SK-N-MC (cell line): Measurements from ENCODE around the gene TBC1D3B.

Experiments
- DNase-seq: peaks from one replicate; pipeline ENCODE4 v3.0.0-alpha.2; 2011; ENCODE audit warnings: low read depth, low spot score
- H3K27ac ChIP-seq: fragments of 200-600 bp; sonication (generic); 2 replicates; pipeline ENCODE4 v1.5.1; 2016; ENCODE audit warnings: mixed run types
- H3K36me3 ChIP-seq: fragments of 200-600 bp; sonication (generic); 2 replicates; pipeline ENCODE4 v1.6.1; 2017; ENCODE audit warnings: antibody characterized with exemption, low read length, mixed read lengths; ENCODE audit not compliant: insufficient read depth
- H3K4me3 ChIP-seq: fragments of 200-600 bp; sonication (generic); 2 replicates; pipeline ENCODE4 v1.5.1; 2016
- H3K9ac ChIP-seq: fragments of 200-600 bp; sonication (generic); 2 replicates; pipeline ENCODE4 v1.8.0; 2017; ENCODE audit warnings: mixed run types, mixed read lengths; ENCODE audit not compliant: insufficient read length
- H3K9me3 ChIP-seq: fragments of 200-600 bp; sonication (generic); 2 replicates; pipeline ENCODE4 v1.6.1; 2017; ENCODE audit warnings: low read depth, mild to moderate bottlenecking, antibody characterized with exemption, low read length, moderate library complexity, mixed read lengths
- EZH2 ChIP-seq: fragments of 200-600 bp; sonication (generic); IDR thresholded peaks from one replicate; pipeline ENCODE4 v1.6.1; 2017; ENCODE audit warnings: antibody characterized with exemption
- FOXP2 ChIP-seq: optimal IDR thresholded peaks from 2 replicates; pipeline ENCODE3; 2011; ENCODE audit warnings: mild to moderate bottlenecking, moderate library complexity; ENCODE audit not compliant: insufficient read depth; ENCODE audit errors: extremely low read length, control extremely low read depth
- POLR2AphosphoS5 ChIP-seq: IDR thresholded peaks from 2 replicates; pipeline ENCODE4 v1.6.1; 2012; ENCODE audit warnings: mild to moderate bottlenecking, low read depth, low read length, borderline replicate concordance

Gene TBC1D3B

DNA sequence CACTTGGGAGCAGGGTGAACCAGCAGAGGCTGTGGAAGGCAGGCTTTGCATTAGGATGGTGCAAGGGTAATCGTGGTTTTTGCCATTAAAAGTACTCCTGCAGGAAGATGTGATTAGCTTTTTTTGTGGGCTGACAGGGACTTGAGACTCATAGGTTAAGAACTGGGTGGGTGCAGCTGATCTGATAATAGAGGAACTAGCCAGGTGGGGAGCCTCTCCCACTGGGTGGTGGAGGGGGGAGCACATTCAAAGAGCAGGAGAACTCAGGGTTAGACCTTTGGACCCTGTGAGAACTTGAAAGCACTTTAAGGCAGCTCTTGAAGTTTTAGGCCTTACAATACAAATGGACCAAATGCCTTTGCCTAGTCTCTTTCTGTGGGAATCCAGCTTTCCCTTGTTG is 40.4 kb downstream of the TBC1D3B start:
- DNase-seq = no peak
- Histone ChIP-seq H3K4me3 (no peak overlapping the region), H3K9ac (no peak overlapping the region), H3K9me3 (no peaks in the 10 kb centered on the region), H3K27ac (no peak overlapping the region), H3K36me3 (no peaks in the 10 kb centered on the region)
- TF ChIP-seq FOXP2 (no peak), POLR2AphosphoS5 (no peak), EZH2 (no peak)

DNA sequence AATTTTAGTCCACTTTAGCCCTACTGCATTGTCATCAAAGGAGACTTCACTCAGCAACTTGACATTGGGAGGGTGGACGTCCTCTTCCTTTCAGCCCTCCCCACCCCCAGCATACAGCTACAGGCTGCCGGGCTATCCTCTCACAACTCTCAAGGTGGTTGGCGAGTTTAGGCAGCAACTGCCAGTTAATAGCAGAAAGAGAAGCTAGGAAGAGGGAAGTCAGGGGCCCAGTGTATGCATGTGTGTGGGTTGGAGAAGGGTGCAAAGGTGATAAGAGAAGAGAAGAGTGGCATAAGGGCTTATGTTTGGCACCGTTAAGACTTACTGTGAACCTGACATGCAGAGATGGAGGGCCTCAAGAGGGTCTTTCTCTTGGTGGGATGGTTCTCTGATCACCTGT is 41.0 kb downstream of the TBC1D3B start:
- H3K9me3 ChIP-seq = no peaks in the 10 kb centered on the region
- no peak overlapping the region for H3K9ac ChIP-seq
- no peak for DNase-seq
- TF ChIP-seq FOXP2 = no peak
- TF ChIP-seq POLR2AphosphoS5 = no peak
- no peak for TF ChIP-seq EZH2
- no peak overlapping the region for H3K27ac ChIP-seq
- H3K4me3 ChIP-seq = no peak overlapping the region
- no peaks in the 10 kb centered on the region for H3K36me3 ChIP-seq

DNA sequence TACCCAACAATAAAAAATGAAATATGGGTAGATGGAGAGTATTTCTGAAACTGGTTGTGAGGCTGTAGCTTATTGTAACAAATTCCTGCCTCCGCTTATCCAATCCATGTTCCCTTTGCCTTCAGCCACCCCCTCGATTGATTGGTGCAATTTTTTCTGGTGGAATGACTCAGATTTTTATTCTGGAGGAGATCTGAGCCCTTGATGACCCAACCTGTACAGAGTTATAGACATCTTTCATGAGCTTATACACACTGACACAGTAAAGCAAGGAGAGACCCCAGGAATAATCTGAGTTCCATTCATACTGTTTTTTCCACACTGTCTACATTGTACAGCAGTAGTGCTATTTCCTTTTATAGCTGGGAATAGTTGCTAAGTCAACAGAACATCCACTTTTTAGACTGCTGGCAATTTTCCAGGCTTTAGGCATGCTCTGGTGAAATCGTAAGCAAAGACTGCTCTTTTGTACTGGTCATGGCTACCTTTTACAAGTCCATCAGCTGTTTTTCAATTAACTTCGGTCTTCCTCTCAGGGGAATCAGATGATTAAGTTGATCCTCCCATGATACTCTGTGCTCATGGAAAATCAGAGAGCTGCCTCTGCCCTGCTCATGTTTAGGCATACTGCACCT is 42.7 kb downstream of the TBC1D3B start:
- H3K9ac ChIP-seq = no peak overlapping the region
- no peaks in the 10 kb centered on the region for H3K9me3 ChIP-seq
- no peaks in the 10 kb centered on the region for H3K36me3 ChIP-seq
- H3K27ac ChIP-seq = no peak overlapping the region
- no peak overlapping the region for H3K4me3 ChIP-seq
- peak; percentile 20 for DNase-seq
- TF ChIP-seq POLR2AphosphoS5 = no peak
- TF ChIP-seq FOXP2 = no peak
- no peak for TF ChIP-seq EZH2

DNA sequence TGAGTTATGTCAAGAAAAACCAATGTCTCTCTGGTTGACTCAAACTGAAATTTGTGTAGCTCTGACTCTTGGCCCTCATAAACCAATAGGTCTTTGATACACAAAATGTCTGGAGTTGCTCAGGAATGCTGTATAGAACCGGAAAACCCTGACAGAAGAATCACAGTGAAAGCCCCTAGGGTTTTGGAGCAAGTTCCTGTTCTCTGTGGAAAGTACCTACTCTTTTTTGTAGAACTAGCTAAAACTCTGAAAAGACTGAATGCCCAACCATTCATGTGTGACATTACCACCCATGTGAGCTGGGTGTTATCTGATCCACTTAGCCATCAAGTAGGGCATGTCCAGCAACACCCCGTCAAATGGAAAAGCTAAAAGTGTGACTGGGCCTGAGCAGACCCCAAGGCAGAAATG is 44.0 kb downstream of the TBC1D3B start:
- no peak for DNase-seq

DNA sequence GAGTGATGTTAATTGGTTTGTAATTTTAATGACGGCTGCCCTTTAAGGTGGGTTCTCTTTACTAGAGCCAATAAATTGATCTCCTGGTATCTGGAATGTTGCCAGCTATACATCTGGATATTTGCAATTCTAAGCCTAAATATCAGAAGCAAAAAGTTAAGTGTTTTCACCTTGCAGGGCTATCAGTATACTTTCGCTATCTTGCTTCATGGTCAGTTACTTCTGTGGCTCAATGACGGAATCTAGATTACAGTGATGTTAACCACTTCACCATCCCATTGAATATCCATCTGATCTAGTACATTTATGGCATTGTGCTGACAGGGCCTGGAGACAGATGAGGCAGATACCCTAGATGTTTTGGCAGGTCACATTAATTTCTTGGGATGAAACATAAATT is 44.5 kb downstream of the TBC1D3B start:
- Histone ChIP-seq H3K36me3 (no peaks in the 10 kb centered on the region), H3K9ac (no peak overlapping the region), H3K27ac (no peak overlapping the region), H3K4me3 (no peak overlapping the region), H3K9me3 (no peaks in the 10 kb centered on the region)
- no peak for TF ChIP-seq EZH2
- TF ChIP-seq POLR2AphosphoS5 = no peak
- TF ChIP-seq FOXP2 = no peak
- DNase-seq = no peak

More for the DNA sequence above, 44.0 kb downstream of the TBC1D3B start:
- H3K36me3 ChIP-seq = no peaks in the 10 kb centered on the region
- TF ChIP-seq POLR2AphosphoS5 = no peak
- TF ChIP-seq EZH2 = no peak
- TF ChIP-seq FOXP2 = no peak
- no peak overlapping the region for H3K4me3 ChIP-seq
- no peak overlapping the region for H3K9ac ChIP-seq
- no peak overlapping the region for H3K27ac ChIP-seq
- no peaks in the 10 kb centered on the region for H3K9me3 ChIP-seq

DNA sequence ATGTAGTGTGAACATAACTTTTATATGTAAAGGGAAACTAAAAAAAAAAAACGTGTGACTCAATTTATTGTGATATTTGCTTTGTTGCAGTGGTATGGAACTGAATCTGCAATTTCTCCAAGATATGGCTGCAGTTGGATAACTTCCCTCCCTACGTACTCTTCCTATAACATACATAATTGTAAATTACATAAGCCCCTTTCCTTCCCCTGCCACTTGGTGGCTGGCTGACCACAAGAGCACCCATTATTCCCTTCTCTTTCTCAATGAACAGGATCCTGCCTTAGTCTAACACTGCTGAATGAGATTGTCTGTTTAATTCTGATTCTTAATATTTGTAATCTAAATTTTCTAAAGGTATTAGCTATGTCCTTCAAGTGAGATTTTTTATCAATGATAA is 45.0 kb downstream of the TBC1D3B start:
- Histone ChIP-seq H3K36me3 (no peaks in the 10 kb centered on the region), H3K4me3 (no peak overlapping the region), H3K9me3 (no peaks in the 10 kb centered on the region), H3K9ac (no peak overlapping the region), H3K27ac (no peak overlapping the region)
- TF ChIP-seq POLR2AphosphoS5 (no peak), EZH2 (no peak), FOXP2 (no peak)
- DNase-seq = no peak

DNA sequence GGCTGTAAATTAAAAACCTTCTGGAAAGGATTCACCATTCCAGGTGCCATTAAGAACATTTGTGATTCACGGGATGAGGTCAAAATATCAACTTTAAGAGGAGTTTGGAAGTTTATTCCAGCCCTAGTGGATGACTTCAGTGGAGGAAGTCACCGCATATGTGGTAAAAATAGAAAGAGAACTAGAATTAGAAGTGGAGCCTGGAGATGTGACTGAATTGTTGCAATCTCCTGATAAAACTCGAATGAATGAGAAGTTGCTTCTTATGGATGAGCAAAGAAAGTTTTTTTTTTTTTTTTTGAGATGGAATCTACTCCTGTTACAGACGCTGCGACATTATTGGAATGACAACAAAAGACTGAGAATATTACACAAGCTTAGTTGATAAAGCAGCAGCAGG is 46.1 kb downstream of the TBC1D3B start:
- Histone ChIP-seq H3K4me3 (no peak overlapping the region), H3K36me3 (no peaks in the 10 kb centered on the region), H3K9ac (no peak overlapping the region), H3K9me3 (no peaks in the 10 kb centered on the region), H3K27ac (no peak overlapping the region)
- DNase-seq = no peak
- no peak for TF ChIP-seq FOXP2
- TF ChIP-seq EZH2 = no peak
- TF ChIP-seq POLR2AphosphoS5 = no peak

DNA sequence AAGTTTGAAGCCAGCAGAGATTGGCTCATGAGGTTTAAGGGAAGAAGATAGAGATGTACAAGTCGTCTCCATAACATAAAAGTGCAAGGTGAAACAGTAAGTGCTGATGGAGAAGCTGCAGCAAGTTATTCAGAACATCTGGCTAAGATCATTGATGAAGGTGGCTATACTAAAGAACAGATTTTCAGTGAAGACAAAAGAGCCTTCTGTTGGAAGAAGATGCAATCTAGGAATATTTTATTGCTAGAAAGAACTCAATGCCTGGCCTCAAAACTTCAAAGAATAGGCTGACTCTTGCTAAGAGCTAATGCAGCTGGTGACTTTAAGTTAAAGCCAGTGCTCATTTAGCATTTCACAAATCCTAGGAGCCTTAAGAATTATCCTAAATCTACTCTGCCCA is 46.8 kb downstream of the TBC1D3B start:
- no peak for DNase-seq
- TF ChIP-seq FOXP2 (no peak), POLR2AphosphoS5 (no peak), EZH2 (no peak)
- no peak overlapping the region for H3K9ac ChIP-seq
- no peaks in the 10 kb centered on the region for H3K9me3 ChIP-seq
- H3K27ac ChIP-seq = no peak overlapping the region
- no peaks in the 10 kb centered on the region for H3K36me3 ChIP-seq
- H3K4me3 ChIP-seq = no peak overlapping the region
